ENCODE results near the gene TDP1. TPM values are rescaled to one million over a fixed set of nuclear protein-coding genes. Genes with fewer than 3 reads are reported as not detected.

TDP1 gene
- total and polyA plus RNA-seq, 2 of the 13 experiments (the other 11 are each of a cell fraction or from before 2014, with no cell fraction given): 16.4 to 31.2 TPM

- no peak for TF ChIP-seq AHDC1 (CRISPR knock-in tag; IDR thresholded peaks at IDR 0.05; ENCODE audit: borderline replicate concordance)
- no peak for TF ChIP-seq ZNF550 (CRISPR knock-in tag; IDR thresholded peaks at IDR 0.05; ENCODE audit: borderline replicate concordance)
- no peak; the same call in 1 of the 2 replicates for TF ChIP-seq BRF2 (CRISPR knock-in tag; IDR thresholded peaks at IDR 0.05)
- TF ChIP-seq GLMP (CRISPR knock-in tag; IDR thresholded peaks at IDR 0.05; ENCODE audit: borderline replicate concordance): no peak
- TF ChIP-seq GATAD2A (CRISPR knock-in tag; IDR thresholded peaks at IDR 0.05): no peak
- no peak for TF ChIP-seq ZNF7 (CRISPR knock-in tag; IDR thresholded peaks at IDR 0.05)
- no peak for TF ChIP-seq ETS1 (CRISPR knock-in tag; IDR thresholded peaks at IDR 0.05)
- TF ChIP-seq PLRG1 (conservative IDR thresholded peaks at IDR 0.05): no peak
- no peak for TF ChIP-seq ZNF672 (CRISPR knock-in tag; IDR thresholded peaks at IDR 0.05)
- TF ChIP-seq ZNF574 (CRISPR knock-in tag; IDR thresholded peaks at IDR 0.05): peak; percentile 63; the same call in 1 of the 2 replicates
- TF ChIP-seq ZFP36L1 (CRISPR knock-in tag; IDR thresholded peaks at IDR 0.05): peak; percentile 53; the same call in 1 of the 2 replicates
- TF ChIP-seq PITX1 (CRISPR knock-in tag; IDR thresholded peaks at IDR 0.05): no peak
- TF ChIP-seq BRD4 (CRISPR knock-in tag; IDR thresholded peaks at IDR 0.05): 0 out of 2 replicates have a peak, but pooled peaks have one; percentile 62
- no peak for TF ChIP-seq ZSCAN29 (CRISPR knock-in tag; conservative IDR thresholded peaks at IDR 0.05)
These were observed 1.4 kb upstream of the TDP1 start, which contains the start of gene EFCAB11 (continued) for GRCh38 chr14:89954070-89955021.

Data from HepG2 (cell line).